Measurements from ENCODE around the gene ENPP1.
"Not testable (repeated sequence)": the region's sequence is repeated elsewhere in the genome, so short reads cannot be mapped to it uniquely, and the experiment has no call there.

ENPP1 gene

GRCh38 chr6:131883016-131883415 is 75.2 kb downstream of the ENPP1 start:
- no peak for DNase-seq

- DNase-seq = no peak
Observed at GRCh38 chr6:131885237-131885636, 77.4 kb downstream of the ENPP1 start.

GRCh38 chr6:131886517-131886916 is 78.7 kb downstream of the ENPP1 start:
- no peak for DNase-seq

- no peak for DNase-seq
Observed at GRCh38 chr6:131890091-131890490, 82.3 kb downstream of the ENPP1 start.

- DNase-seq = no peak
Observed at GRCh38 chr6:131893198-131893597, 85.4 kb downstream of the ENPP1 start.

DNA sequence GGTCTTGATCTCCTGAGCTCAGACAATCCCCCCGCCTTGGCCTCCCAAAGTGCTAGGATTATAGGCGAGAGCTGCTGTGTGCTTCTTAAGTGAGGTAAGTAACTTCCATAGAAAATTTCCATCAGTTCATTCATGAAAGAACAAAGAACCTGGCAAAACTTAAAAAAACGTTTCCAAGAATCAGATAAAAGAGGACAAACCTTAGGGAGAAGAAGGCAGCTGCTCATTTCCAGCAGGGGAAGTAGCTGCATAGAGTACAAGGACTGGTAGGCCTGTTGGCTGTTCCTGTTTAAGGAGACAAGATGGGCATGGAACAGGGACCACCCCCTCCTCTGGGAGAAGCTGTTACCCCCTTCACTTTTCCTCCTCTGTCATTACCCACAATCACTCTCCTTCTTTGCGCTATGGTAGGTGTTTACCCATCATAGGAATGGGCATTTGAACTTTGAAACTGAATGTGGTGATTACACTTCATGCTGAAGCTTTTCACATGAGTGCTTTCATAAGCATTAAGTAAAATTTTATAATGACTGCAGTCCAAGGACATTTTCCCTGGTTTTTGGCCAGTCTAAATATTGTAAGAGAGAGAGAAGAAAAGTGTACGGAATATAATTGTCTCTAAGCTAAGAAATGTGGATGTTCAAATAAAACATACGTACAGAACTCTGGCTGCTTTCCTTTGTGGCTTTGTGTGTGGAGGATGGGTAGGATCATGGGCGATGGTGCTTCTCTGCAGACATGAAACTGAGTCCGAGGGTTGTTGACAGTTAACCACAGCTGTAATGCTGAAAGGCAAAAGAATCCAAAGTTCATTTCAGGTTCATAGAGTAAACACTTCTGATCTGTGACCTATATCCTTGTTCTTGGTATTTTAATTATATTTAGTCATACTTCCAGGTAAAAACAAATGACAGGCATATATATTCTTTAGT is 86.9 kb downstream of the ENPP1 start:
- DNase-seq = no peak

GRCh38 chr6:131897050-131897435 is 89.2 kb downstream of the ENPP1 start:
- no peak for DNase-seq

DNA sequence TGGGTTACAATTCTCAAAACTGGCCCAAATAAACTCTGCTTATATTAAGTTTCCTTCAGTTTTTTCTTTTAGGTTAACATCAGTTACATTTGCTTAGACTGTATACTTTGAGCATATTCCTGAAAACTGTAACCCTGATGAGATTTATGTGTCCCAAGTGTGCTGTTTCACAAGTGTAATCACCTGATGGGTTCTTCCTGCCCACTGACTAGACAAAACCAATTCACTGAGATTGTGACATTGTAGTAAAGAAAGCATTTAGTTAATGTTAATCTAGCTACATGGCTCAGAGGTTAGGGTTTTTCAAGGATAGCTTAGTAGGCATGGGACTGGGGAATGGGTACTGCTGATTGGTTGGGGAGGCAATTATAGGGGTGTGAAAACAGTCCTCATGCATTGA is 89.8 kb downstream of the ENPP1 start:
- DNase-seq = no peak

DNA sequence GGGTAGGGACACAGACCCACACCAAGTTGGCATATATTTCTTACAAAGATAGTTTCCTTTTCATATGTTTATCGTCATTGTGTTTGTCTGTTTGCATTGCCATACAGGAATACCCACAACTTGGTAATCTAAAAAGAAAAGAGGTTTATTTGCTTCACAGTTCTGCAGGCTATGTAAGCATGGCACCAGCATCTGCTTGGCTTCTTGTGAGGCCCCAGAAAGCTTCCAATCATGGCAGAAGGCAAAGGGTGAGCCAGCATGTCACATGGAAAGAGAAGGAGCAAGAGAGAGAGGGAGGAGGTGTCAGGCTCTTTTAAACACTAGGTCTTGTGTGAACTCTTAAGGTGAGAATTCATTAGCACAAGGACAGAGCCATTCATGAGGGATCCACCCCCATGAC is 90.9 kb downstream of the ENPP1 start:
- no peak for DNase-seq

DNA sequence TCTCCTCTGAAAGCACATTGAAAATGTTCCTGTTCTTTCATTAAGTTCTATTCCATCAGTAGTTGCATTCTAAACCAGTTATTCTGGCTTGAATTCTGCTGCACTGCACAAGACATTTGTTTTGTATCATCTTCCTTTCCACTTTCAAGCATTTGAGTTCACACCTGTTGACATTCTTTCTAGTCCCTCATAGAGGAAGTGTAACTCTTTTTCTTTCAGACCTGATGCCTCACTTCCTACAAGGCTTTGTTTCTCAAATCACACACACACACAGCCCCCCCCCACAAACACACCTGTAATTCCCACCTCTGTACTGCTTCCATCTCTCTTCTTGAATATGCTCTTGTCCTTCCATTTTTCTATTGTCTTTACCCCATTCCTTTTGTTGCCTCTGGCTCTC is 92.4 kb downstream of the ENPP1 start:
- DNase-seq = no peak

DNA sequence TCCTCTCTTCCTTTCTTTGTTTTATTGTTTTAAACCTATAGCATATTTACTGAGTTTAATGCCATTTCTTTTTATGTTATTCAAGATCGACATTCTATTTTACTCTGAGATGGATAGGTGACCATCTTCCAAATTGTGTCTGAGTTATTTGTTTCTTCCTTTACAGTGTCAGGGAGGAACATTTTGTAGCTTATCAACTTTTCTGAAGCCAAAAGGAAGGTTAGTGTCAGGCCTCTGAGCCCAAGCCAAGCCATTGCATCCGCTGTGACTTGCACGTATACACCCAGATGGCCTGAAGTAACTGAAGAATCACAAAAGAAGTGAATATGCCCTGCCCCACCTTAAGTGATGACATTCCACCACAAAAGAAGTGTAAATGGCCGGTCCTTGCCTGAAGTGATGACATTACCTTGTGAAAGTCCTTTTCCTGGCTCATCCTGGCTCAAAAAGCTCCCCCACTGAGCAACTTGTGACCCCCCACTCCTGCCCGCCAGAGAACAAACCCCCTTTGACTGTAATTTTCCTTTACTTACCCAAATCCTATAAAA is 93.6 kb downstream of the ENPP1 start:
- DNase-seq = not testable (repeated sequence)

DNA sequence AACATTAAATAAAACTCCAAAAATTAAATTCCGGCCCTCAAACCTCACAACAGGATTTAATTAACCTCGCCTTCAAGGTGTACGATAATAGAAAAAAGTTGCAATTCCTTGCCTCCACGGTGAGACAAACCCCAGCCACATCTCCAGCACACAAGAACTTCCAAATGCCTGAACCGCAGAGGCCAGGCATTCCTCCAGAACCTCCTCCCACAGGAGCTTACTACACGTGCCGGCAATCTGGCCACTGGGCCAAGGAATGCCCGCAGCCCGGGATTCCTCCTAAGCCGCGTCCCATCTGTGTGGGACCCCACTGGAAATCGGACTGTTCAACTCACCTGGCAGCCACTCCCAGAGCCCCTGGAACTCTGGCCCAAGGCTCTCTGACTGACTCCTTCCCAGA is 95.9 kb downstream of the ENPP1 start:
- not testable (repeated sequence) for DNase-seq

- DNase-seq = not testable (repeated sequence)
Observed at GRCh38 chr6:131908787-131909186, 101.0 kb downstream of the ENPP1 start.

GRCh38 chr6:131909408-131910218 is 101.8 kb downstream of the ENPP1 start:
- DNase-seq = peak; percentile 20

GRCh38 chr6:131910219-131910589 is 102.4 kb downstream of the ENPP1 start:
- DNase-seq = no peak

- no peak for DNase-seq
Observed at GRCh38 chr6:131910956-131911355, 103.1 kb downstream of the ENPP1 start.

- no peak for DNase-seq
Observed at GRCh38 chr6:131911951-131912350, 104.1 kb downstream of the ENPP1 start.

DNA sequence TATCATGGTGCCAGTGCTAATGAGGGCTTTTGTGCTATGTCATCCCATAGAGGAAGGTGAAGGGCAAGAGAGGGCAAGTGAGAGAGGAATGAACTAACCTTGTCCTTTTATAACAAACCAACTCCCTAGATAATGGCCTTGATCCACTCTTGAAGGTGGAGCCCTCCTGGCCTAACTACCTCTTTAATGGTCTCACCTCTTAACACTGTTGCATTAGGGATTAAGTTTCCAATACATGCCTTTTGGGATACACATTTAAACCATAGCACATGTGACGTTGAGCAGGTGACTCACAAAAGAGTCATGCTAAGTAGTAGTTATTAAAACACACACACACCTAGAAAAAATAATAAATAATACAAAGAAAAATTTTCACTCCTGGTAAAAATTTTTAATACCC is 106.4 kb downstream of the ENPP1 start:
- DNase-seq = no peak

- DNase-seq = peak; percentile 28
Observed at GRCh38 chr6:131914967-131915751, 107.3 kb downstream of the ENPP1 start.

- DNase-seq = not testable (repeated sequence)
Observed at GRCh38 chr6:131916091-131916796, 108.4 kb downstream of the ENPP1 start.

- DNase-seq = no peak
Observed at GRCh38 chr6:131916847-131917246, 109.0 kb downstream of the ENPP1 start.

DNA sequence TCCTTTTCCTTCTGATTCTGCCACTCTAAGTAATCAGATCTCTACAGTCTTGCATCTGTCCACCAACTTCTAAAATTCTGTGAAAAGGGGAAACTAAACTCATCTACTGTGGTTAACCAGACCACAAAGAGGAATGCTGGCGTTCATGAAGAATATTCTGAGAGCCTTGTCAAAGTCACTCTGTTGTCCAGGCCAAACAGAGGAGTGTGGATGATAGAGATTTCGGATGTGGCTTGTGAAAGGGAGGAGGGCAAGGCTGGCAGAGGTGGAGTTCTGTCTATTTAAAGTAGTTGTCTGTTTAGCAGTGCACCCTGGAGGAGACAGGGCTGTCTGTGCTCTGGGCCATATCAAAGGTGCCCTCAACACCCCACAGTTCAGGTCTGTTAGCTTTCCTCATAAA is 109.5 kb downstream of the ENPP1 start:
- no peak for DNase-seq

Data from 8988T (cell line).